BE2C (cell line): ENCODE data around the gene GTPBP6. TPM values are rescaled to one million over a fixed set of nuclear protein-coding genes. Genes with fewer than 3 reads are reported as not detected.

Experiments
- DNase-seq: peaks from one replicate; pipeline ENCODE4 v3.0.0-alpha.2; 2020
- H3K27me3 ChIP-seq: fragments of 250-450 bp; sonication (Bioruptor Pico); 2 replicates; pipeline ENCODE4 v1.5.1; 2020; ENCODE audit warnings: mild to moderate bottlenecking
- H3K36me3 ChIP-seq: fragments of 250-450 bp; sonication (Bioruptor Pico); 2 replicates; pipeline ENCODE4 v1.5.1; 2020; ENCODE audit warnings: mild to moderate bottlenecking
- H3K4me1 ChIP-seq: fragments of 250-450 bp; sonication (Bioruptor Pico); 2 replicates; pipeline ENCODE4 v1.5.1; 2020
- H3K4me3 ChIP-seq: 2 replicates; pipeline ENCODE4 v1.5.1; 2011; ENCODE audit warnings: low read depth, low read length
- H3K9me3 ChIP-seq: fragments of 250-450 bp; sonication (Bioruptor Pico); 2 replicates; pipeline ENCODE4 v1.5.1; 2020
- polyA plus RNA-seq: library from polyadenylated mRNA; unstranded; fragments of >200 nt; gene quantifications from one replicate; pipeline ENCODE4 v1.2.1, GENCODE V29; 2012; ENCODE audit warnings: low read depth, missing spikeins; ENCODE audit not compliant: insufficient read length, insufficient read depth
- TF ChIP-seq, protein P1 (sequence below): IDR thresholded peaks from 2 replicates; pipeline ENCODE4 v1.5.1; 2012; ENCODE audit warnings: mild to moderate bottlenecking, low read depth, low read length

Gene GTPBP6, protein sequence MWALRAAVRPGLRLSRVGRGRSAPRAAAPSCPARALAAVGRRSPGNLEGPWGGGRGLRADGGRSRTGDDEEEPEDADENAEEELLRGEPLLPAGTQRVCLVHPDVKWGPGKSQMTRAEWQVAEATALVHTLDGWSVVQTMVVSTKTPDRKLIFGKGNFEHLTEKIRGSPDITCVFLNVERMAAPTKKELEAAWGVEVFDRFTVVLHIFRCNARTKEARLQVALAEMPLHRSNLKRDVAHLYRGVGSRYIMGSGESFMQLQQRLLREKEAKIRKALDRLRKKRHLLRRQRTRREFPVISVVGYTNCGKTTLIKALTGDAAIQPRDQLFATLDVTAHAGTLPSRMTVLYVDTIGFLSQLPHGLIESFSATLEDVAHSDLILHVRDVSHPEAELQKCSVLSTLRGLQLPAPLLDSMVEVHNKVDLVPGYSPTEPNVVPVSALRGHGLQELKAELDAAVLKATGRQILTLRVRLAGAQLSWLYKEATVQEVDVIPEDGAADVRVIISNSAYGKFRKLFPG
- polyA plus RNA-seq: 69.9 TPM

DNA sequence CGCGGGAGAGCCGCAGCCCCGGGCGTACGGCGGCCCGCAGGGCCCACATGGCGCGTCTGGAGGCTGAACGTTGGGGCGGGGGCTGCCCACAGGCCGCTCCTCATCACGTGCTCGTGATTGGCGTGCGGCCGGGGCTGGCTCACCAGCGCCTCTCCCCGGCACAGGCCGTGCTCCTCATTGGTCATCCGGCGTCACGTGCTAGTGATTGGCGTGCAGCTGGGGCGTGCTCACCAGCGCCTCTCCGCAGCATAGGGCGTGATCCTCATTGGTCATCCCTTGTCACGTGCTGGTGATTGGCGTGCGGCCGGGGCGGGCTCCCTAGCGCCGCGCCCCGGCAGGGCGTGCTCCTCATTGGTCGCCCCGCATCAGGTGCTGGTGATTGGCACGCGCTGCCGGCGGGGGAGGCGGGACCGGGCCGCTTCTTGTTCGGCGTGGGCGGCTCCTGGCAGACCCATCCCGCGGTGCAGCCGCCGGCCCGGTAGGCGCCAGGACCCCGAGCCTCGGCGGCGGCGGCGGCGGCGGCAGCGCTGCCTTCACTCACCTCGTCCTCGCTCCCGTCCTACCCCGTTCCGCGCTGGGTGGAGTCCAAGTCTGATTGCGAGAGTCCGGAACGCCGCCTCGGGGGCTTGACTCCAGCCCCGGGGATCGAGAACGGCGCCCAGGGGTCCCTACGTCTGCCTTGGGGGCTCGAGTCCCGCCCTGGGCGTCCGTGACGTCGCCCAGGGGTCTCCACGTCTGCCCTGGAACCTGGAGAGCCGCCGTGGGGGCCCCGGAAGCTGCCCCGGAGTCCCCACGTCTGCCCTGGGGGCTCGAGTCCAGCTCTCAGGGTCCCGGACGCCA is at the start of gene GTPBP6:
TSS of gene GTPBP6 (minus strand) at position 58 of the 840 bp plus-strand sequence. CDS start at position 49, 9 bp downstream.
- peak within 1 kb of the TSS; percentile 72 for H3K4me3 ChIP-seq
- TF ChIP-seq, protein P1, sequence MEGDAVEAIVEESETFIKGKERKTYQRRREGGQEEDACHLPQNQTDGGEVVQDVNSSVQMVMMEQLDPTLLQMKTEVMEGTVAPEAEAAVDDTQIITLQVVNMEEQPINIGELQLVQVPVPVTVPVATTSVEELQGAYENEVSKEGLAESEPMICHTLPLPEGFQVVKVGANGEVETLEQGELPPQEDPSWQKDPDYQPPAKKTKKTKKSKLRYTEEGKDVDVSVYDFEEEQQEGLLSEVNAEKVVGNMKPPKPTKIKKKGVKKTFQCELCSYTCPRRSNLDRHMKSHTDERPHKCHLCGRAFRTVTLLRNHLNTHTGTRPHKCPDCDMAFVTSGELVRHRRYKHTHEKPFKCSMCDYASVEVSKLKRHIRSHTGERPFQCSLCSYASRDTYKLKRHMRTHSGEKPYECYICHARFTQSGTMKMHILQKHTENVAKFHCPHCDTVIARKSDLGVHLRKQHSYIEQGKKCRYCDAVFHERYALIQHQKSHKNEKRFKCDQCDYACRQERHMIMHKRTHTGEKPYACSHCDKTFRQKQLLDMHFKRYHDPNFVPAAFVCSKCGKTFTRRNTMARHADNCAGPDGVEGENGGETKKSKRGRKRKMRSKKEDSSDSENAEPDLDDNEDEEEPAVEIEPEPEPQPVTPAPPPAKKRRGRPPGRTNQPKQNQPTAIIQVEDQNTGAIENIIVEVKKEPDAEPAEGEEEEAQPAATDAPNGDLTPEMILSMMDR: no peak
- H3K36me3 ChIP-seq: peaks cover 12% of the 10 kb centered on the region
- peak; percentile 95 for DNase-seq
- no peaks in the 10 kb centered on the region for H3K4me1 ChIP-seq
- no peaks in the 10 kb centered on the region for H3K9me3 ChIP-seq
- no peaks in the 10 kb centered on the region for H3K27me3 ChIP-seq

DNA sequence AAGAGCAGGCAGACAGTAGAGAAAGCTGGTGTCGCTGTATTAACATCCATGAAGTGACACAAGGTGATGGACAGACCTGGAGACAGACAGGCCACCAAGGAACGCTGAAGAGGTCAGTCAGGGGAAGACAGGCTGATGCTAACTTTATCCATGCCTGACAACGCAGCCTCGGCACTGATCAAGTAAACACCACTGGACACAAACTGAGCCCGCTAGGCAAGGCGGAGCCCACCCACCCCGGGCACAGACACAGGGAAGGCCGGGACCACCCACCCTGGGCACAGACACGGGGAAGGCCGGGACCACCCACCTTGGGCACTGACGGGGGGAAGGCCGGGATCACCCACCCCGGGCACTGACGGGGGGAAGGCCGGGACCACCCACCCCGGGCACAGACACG is 49.3 kb upstream of the GTPBP6 start:
- TF ChIP-seq, protein P1: no peak
- no peaks in the 10 kb centered on the region for H3K36me3 ChIP-seq
- H3K4me3 ChIP-seq: no peak overlapping the region
- H3K9me3 ChIP-seq: no peaks in the 10 kb centered on the region
- DNase-seq: no peak
- no peaks in the 10 kb centered on the region for H3K4me1 ChIP-seq
- peaks cover 5% of the 10 kb centered on the region for H3K27me3 ChIP-seq

DNA sequence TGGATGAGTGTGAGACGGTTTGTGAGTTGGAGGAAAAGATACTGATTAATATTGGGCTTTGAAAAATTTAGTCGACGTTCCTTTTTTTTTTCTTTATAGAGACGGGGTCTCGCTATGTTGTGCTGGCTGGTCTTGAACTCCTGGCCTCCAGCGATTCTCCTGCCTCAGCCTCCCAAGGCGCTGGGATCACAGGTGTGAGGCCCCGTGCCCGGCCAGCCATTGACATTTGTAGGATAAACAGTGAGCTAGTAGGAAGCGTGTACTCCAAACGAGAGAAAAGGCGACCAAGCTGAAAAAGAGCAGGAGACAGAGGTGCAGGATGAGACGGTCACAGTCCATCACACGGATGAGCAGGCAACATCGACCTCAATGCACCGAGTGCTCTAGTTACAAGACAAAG is 48.8 kb upstream of the GTPBP6 start:
- TF ChIP-seq, protein P1: no peak
- no peak for DNase-seq
- Histone ChIP-seq H3K4me3 (no peak overlapping the region), H3K9me3 (no peaks in the 10 kb centered on the region), H3K36me3 (no peaks in the 10 kb centered on the region), H3K27me3 (peaks cover 1% of the 10 kb centered on the region; the same call in 1 of the 2 replicates), H3K4me1 (no peaks in the 10 kb centered on the region)

DNA sequence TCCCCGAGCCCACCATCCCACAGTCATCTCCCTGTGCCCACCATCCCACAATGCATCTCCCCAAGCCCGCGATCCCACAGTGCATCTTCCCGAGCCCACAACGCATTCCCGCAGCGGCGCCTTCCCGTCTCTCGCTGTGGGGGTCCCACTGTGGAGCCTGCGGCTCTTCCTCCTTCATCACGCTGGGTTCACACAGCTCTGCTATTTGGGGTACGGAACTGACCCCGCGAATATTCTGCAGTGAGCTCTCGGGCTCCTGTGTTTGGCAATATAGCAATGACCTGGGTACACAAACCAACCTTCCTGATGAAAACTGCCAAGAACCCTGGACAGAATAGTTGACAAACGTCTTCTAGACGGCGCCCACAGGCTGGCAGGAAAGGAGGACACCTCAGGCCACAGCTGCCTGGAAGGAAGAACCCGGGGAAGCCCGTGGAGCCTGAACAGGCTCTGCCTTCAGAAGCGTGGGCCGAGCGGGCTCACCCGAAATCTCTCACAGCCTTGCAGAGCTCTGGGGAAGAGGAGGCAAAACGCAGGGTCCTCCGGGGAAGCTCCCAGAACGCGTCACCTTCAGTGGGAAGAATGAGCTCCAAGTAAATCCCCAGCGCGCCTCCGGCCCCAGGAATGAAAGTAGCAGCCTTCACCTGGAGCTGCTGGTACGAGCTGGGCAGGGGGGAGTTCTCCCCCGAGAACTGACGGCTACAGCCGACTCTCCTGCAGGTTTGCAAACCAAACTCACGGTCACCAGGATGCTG is 45.2 kb upstream of the GTPBP6 start:
- TF ChIP-seq, protein P1: no peak
- Histone ChIP-seq H3K36me3 (no peaks in the 10 kb centered on the region), H3K9me3 (no peaks in the 10 kb centered on the region), H3K4me3 (no peak overlapping the region), H3K4me1 (no peaks in the 10 kb centered on the region), H3K27me3 (no peaks in the 10 kb centered on the region)
- DNase-seq: no peak

DNA sequence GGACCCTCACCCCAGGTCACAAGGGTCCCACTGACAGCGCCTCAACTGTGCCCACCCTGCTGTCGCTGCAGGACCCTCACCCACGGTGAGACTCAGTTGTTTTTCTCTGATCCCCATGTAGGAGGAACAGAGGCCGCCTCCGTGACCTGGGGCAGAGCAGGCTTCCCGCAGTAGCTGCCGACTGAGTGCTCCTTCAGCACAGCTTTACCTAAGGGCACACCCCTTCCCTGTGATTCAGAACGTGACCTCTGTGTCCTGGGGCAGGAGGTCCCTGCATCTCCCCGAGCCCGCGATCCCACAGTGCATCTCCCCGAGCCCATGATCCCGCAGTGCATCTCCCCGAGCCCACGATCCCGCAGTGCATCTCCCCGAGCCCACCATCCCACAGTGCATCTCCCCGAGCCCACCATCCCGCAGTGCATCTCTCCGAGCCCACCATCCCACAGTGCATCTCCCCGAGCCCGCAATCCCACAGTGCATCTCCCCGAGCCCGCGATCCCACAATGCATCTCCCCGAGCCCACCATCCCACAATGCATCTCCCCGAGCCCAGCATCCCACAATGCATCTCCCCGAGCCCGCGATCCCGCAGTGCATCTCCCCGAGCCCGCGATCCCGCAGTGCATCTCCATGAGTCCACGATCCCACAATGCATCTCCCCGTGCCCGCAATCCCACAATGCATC is 44.5 kb upstream of the GTPBP6 start:
- DNase-seq: no peak
- H3K36me3 ChIP-seq: no peaks in the 10 kb centered on the region
- TF ChIP-seq, protein P1: no peak
- H3K4me1 ChIP-seq: no peaks in the 10 kb centered on the region
- H3K27me3 ChIP-seq: no peaks in the 10 kb centered on the region
- H3K4me3 ChIP-seq: no peak overlapping the region
- H3K9me3 ChIP-seq: no peaks in the 10 kb centered on the region
